Psoas muscle (tissue), 8 donors: ENCODE results near the gene PDZD7. TPM values are rescaled to one million over a fixed set of nuclear protein-coding genes. Genes with fewer than 3 reads are reported as not detected.

Experiments
- ATAC-seq, 4 donors: fragments of 200-7000 bp; cut with Tn5 transposase; one replicate each; pipeline ENCODE4 v1.9.1; 2020; ENCODE audit warnings: moderate library complexity in 3 of 4, mild to moderate bottlenecking in 2 of 4
- DNase-seq, 2 donors: peaks; one replicate each; pipeline ENCODE4 v3.0.0-alpha.2; 2020
- H3K27ac ChIP-seq: fragments of 200-600 bp; one replicate; pipeline ENCODE4 v1.8.0; 2022
- H3K27me3 ChIP-seq, 3 donors: fragments of 200-600 bp in 1 of 3; one replicate each; pipeline versions ENCODE4 v1.6.1 to v1.8.0; 2013 to 2022; ENCODE audit warnings: low read length in 2 of 3, mild to moderate bottlenecking in 2 of 3, moderate library complexity in 1 of 3; ENCODE audit not compliant: insufficient read depth in 3 of 3
- H3K36me3 ChIP-seq, 2 donors: fragments of 200-600 bp in 1 of 2; one replicate each; pipeline versions ENCODE4 v1.6.1 to v1.8.0; 2013 to 2022; ENCODE audit warnings: low read depth in 1 of 2, mild to moderate bottlenecking in 1 of 2, moderate library complexity in 1 of 2; ENCODE audit not compliant: insufficient read depth in 1 of 2
- H3K4me1 ChIP-seq: fragments of 200-600 bp; one replicate; pipeline ENCODE4 v1.8.0; 2022
- H3K4me3 ChIP-seq: fragments of 200-600 bp; one replicate; pipeline ENCODE4 v1.8.0; 2022; ENCODE audit warnings: mild to moderate bottlenecking
- H3K9me3 ChIP-seq: fragments of 200-600 bp; one replicate; pipeline ENCODE4 v1.8.0; 2022
- WGBS, 3 donors: extraction: QIAGEN DNeasy Blood & Tissue Kit; methylation state at CpG; one replicate each; pipeline versions ENCODE4 v1.1.6 to v1.1.7; 2013; 5-methylcytosine and 5-hydroxymethylcytosine counted together
- intact Hi-C, 2 donors: fragments of 100-400 bp; cut with DNase I; formaldehyde crosslinking; loops; one replicate each; pipeline versions ENCODE4 v1.11.0 to v1.14.2; 2022
- polyA plus RNA-seq, 3 donors: library from polyadenylated mRNA; stranded (reverse); fragments of 200-250 nt; gene quantifications; one replicate each; pipeline ENCODE4 v1.2.3, GENCODE V29; 2013
- total RNA-seq, 4 donors: library from RNA; stranded (reverse); fragmentation: NEBNext Ultra II Directional in 2 of 4; extraction: Animal tissue kit (Norgen Biotek cat#: 25700) in 2 of 4; gene quantifications; one replicate each; pipeline versions ENCODE4 v1.2.1 to v1.2.4, GENCODE V29; 2021 to 2023
- TF ChIP-seq, protein P1 (sequence below): fragments of 200-600 bp; IDR thresholded peaks from one replicate; pipeline ENCODE4 v1.8.0; 2022; ENCODE audit warnings: antibody characterized with exemption
- donor health status: healthy with polysubstance abuse.
- donor health status: DM: no; HTN: no; CAD: no; lungs with moderate emphysema.
- donor health status: Bipolar disorder and iron deficiency.
- donor health status: healthy.
- donor health status: DM: yes; HTN: yes; CAD: no.
- donor health status: DM: no; HTN: no; CAD: no.
- donor health status: DM: no; HTN: no; CAD: no.
- donor health status: DM: yes; HTN: yes; CAD: no.

Gene PDZD7
- total and polyA plus RNA-seq, 7 donors = 0.04 to 0.54 (median 0.08) TPM; not detected in 2

DNA sequence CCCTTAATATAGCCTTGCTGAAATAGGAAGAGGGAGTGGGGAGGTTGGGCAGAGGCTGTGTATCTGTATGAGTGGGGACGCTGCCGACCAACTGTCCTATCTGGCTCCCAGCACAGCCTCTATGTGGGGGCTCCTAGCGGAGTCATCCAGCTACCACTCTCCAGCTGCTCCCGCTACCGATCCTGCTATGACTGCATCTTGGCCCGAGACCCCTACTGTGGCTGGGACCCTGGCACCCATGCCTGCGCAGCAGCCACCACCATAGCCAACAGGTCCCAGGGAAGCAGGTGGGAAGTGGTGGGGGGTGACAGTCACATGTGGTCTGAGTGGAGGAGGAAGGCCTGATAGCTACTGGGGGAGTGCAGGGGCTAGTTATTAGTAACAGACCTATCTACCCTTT is 50.2 kb downstream of the PDZD7 start:
- DNase-seq = peak in 1 of 2 donors; percentile 32
- Histone ChIP-seq H3K4me3 (no peak overlapping the region), H3K36me3 (peaks cover 0 to 72% of the 10 kb centered on the region in 2 donors), H3K4me1 (no peaks in the 10 kb centered on the region), H3K27me3 (no peaks in the 10 kb centered on the region), H3K27ac (no peak overlapping the region), H3K9me3 (no peaks in the 10 kb centered on the region)
- ATAC-seq = no peak
- intact Hi-C loops = no loop called here
- TF ChIP-seq, protein P1, sequence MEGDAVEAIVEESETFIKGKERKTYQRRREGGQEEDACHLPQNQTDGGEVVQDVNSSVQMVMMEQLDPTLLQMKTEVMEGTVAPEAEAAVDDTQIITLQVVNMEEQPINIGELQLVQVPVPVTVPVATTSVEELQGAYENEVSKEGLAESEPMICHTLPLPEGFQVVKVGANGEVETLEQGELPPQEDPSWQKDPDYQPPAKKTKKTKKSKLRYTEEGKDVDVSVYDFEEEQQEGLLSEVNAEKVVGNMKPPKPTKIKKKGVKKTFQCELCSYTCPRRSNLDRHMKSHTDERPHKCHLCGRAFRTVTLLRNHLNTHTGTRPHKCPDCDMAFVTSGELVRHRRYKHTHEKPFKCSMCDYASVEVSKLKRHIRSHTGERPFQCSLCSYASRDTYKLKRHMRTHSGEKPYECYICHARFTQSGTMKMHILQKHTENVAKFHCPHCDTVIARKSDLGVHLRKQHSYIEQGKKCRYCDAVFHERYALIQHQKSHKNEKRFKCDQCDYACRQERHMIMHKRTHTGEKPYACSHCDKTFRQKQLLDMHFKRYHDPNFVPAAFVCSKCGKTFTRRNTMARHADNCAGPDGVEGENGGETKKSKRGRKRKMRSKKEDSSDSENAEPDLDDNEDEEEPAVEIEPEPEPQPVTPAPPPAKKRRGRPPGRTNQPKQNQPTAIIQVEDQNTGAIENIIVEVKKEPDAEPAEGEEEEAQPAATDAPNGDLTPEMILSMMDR = no peak
- WGBS, 3 donors = 87 to 95% (median 93%) methylated on average over 7 of the region's 7 CpGs

DNA sequence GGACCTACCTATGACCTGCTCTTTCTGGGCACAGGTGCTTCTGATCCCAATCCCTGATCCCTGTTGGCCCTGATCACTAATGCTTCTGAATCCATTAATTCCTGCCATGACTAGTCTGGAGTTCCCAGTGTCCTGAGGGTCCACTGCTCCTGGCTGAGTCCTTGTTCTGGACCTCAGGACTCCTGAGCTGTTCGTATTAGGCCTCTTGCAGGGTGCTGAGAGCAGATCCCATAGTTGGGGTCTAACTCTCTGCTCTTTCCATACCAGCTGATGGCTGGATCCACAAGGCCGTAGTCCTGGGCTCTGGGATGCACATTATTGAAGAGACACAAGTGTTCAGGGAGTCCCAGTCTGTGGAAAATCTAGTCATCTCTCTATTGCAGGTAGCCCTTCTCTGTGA is 50.6 kb downstream of the PDZD7 start:
- DNase-seq (peak in 1 of 2 donors; percentile 1), ATAC-seq (no peak)
- no peak overlapping the region for H3K4me3 ChIP-seq
- H3K27ac ChIP-seq = no peak overlapping the region
- 89 to 98% (median 92%) methylated on average over 2 of the region's 2 CpGs for WGBS, 3 donors
- H3K4me1 ChIP-seq = no peaks in the 10 kb centered on the region
- no peaks in the 10 kb centered on the region for H3K27me3 ChIP-seq
- TF ChIP-seq, protein P1 = no peak
- peaks cover 0 to 68% of the 10 kb centered on the region in 2 donors for H3K36me3 ChIP-seq
- H3K9me3 ChIP-seq = no peaks in the 10 kb centered on the region
- intact Hi-C loops = no loop called here

DNA sequence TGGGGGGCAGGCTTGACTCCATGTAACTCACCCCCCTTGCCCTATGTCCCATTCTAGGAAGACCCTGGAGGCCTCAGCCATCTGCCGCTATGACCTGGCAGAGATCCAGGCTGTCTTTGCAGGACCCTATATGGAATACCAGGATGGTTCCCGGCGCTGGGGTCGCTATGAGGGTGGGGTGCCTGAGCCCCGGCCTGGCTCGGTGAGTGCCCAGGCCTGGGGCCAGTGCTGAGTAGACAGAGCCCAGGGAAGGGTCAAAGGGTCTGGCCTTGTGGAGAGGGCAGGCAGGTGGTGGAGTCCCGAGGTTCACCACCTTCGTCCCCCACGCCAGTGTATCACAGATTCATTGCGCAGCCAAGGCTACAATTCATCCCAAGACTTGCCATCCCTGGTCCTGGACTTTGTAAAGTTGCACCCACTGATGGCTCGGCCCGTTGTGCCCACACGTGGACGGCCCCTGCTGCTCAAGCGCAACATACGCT is 51.1 kb downstream of the PDZD7 start:
- no peak for ATAC-seq
- TF ChIP-seq, protein P1 = no peak
- H3K4me1 ChIP-seq = no peaks in the 10 kb centered on the region
- H3K36me3 ChIP-seq = peaks cover 0 to 64% of the 10 kb centered on the region in 2 donors
- H3K9me3 ChIP-seq = no peaks in the 10 kb centered on the region
- H3K27me3 ChIP-seq = no peaks in the 10 kb centered on the region
- no peak overlapping the region for H3K4me3 ChIP-seq
- intact Hi-C loops = no loop called here
- 86 to 89% (median 89%) methylated on average over 16 of the region's 16 CpGs for WGBS, 3 donors
- H3K27ac ChIP-seq = no peak overlapping the region
- DNase-seq = peak in 1 of 2 donors; percentile 35

DNA sequence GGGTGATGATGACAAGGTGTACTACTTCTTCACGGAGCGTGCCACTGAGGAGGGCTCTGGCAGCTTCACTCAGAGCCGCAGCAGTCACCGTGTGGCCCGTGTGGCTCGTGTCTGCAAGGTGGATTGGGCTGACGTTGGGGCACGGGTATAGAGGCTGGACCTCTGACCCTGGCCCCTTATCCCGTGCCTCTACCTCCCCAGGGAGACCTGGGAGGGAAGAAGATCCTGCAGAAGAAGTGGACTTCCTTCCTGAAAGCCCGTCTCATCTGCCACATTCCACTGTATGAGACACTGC is 52.1 kb downstream of the PDZD7 start:
- no peaks in the 10 kb centered on the region for H3K4me1 ChIP-seq
- WGBS, 3 donors = 76 to 81% (median 77%) methylated on average over 10 of the region's 10 CpGs
- no peak overlapping the region for H3K4me3 ChIP-seq
- no peaks in the 10 kb centered on the region for H3K27me3 ChIP-seq
- no peaks in the 10 kb centered on the region for H3K9me3 ChIP-seq
- intact Hi-C loops = no loop called here
- H3K27ac ChIP-seq = no peak overlapping the region
- DNase-seq (no peak), ATAC-seq (no peak)
- TF ChIP-seq, protein P1 = no peak
- H3K36me3 ChIP-seq = peaks cover 0 to 56% of the 10 kb centered on the region in 2 donors
